Right lobe of liver (tissue), 4 donors: ENCODE results near the gene UBE2S.

Experiments used
- CTCF ChIP-seq, 4 donors: fragments of 200-600 bp in 3 of 4; fragments of 450-650 bp in 1 of 4; IDR thresholded peaks; one replicate each; pipeline versions ENCODE4 v1.5.1 to v1.8.0; 2016 to 2022; ENCODE audit warnings: antibody characterized with exemption in 4 of 4, mild to moderate bottlenecking in 2 of 4
- POLR2A ChIP-seq: fragments of 450-650 bp; IDR thresholded peaks from one replicate; pipeline ENCODE4 v1.6.1; 2017; ENCODE audit warnings: antibody characterized with exemption, mild to moderate bottlenecking
- donor health status: DM: no; HTN: no; CAD: no.
- donor health status: DM: no; HTN: no; CAD: no.
- donor health status: DM: no; HTN: yes; CAD: no.

GRCh38 chr19:55354698-55355212, 52.8 kb downstream of the UBE2S start, which contains the start of gene COX6B2:
- no peak for TF ChIP-seq CTCF (IDR thresholded peaks at IDR 0.05)
- TF ChIP-seq POLR2A: no peak
